ENCODE data around the gene CTDSP2.
A peak's percentile ranks its signal among the peaks of the same experiment; 100 is the strongest.
"Not testable (repeated sequence)": the region's sequence is repeated elsewhere in the genome, so short reads cannot be mapped to it uniquely, and the experiment has no call there.

Gene CTDSP2

GRCh38 chr12:57846577-57847319 lies at the start of gene CTDSP2:
Gene CTDSP2, minus strand, starts transcription at chr12:57846729. Its CDS starts 294 bp downstream, at chr12:57846435.
- DNase-seq: peak; percentile 98

GRCh38 chr12:57896115-57896433 lies 49.5 kb upstream of the CTDSP2 start:
- DNase-seq: no peak

- DNase-seq: no peak
Observed at GRCh38 chr12:57895389-57896114, 49.0 kb upstream of the CTDSP2 start.

- no peak for DNase-seq
Observed at GRCh38 chr12:57894399-57895292, 48.1 kb upstream of the CTDSP2 start.

- DNase-seq: peak; percentile 70
Observed at GRCh38 chr12:57893431-57894353, 47.2 kb upstream of the CTDSP2 start.

GRCh38 chr12:57892232-57892972 lies 45.9 kb upstream of the CTDSP2 start:
- no peak for DNase-seq

- DNase-seq: no peak
Observed at GRCh38 chr12:57891542-57892228, 45.2 kb upstream of the CTDSP2 start.

- no peak for DNase-seq
Observed at GRCh38 chr12:57890191-57891115, 43.9 kb upstream of the CTDSP2 start.

GRCh38 chr12:57889500-57889989 lies 43.0 kb upstream of the CTDSP2 start:
- DNase-seq: no peak

GRCh38 chr12:57888409-57889157 lies 42.1 kb upstream of the CTDSP2 start:
- DNase-seq: no peak

- DNase-seq: no peak
Observed at GRCh38 chr12:57887631-57888408, 41.3 kb upstream of the CTDSP2 start.

- not testable (repeated sequence) for DNase-seq
Observed at GRCh38 chr12:57886964-57887363, 40.4 kb upstream of the CTDSP2 start.

GRCh38 chr12:57886542-57886941 lies 40.0 kb upstream of the CTDSP2 start:
- DNase-seq: no peak

GRCh38 chr12:57885207-57885606 lies 38.7 kb upstream of the CTDSP2 start:
- no peak for DNase-seq

- DNase-seq: no peak
Observed at GRCh38 chr12:57883700-57884099, 37.2 kb upstream of the CTDSP2 start.

GRCh38 chr12:57883057-57883456 lies 36.5 kb upstream of the CTDSP2 start:
- no peak for DNase-seq

GRCh38 chr12:57882575-57882974 lies 36.0 kb upstream of the CTDSP2 start:
- no peak for DNase-seq

- no peak for DNase-seq
Observed at GRCh38 chr12:57881475-57881874, 34.9 kb upstream of the CTDSP2 start.
